ENCODE measurements around the gene SEMA5A. TPM values are rescaled to one million over a fixed set of nuclear protein-coding genes. Genes with fewer than 3 reads are reported as not detected.

Gene SEMA5A
- total and polyA plus RNA-seq, 2 of the 13 experiments (the other 11 are each of a cell fraction or from before 2014, with no cell fraction given), result 0.01 TPM; not detected in 1

- Histone ChIP-seq H3K79me2 (ENCODE audit: insufficient read depth, low read length) (no peaks in the 10 kb centered on the region), H3K36me3 (replicated peaks in 1 of 2; ENCODE audit: control insufficient read depth in 1 of 2, insufficient read depth in 2 of 2, low read length in 2 of 2) (no peaks in the 10 kb centered on the region), H3K4me3 (replicated peaks in 1 of 3; ENCODE audit: insufficient read depth in 1 of 3, low read depth in 2 of 3, low read length in 3 of 3) (no peak overlapping the region), H3K9me3 (ENCODE audit: low read length) (peaks cover 93% of the 10 kb centered on the region), H4K20me1 (ENCODE audit: insufficient read depth, low read length) (no peaks in the 10 kb centered on the region), H3K4me1 (ENCODE audit: insufficient read depth, low read length) (no peaks in the 10 kb centered on the region), H3K9ac (ENCODE audit: insufficient read depth, low read depth, low read length) (no peak overlapping the region), H3K27me3 (ENCODE audit: control insufficient read depth in 1 of 2, insufficient read depth in 2 of 2, low read length in 2 of 2) (no peaks in the 10 kb centered on the region; a peak in 1 of 5 replicates), H3K27ac (ENCODE audit: extremely low read length, insufficient read depth, low read length) (no peak overlapping the region), H3K4me2 (ENCODE audit: low read depth, low read length) (no peak overlapping the region), H2AFZ (ENCODE audit: low read length) (no peak overlapping the region)
- no TSS peak for BruUV-seq (replicated peaks)
- ChIA-PET POLR2A (no interaction called here), CTCF (ENCODE audit: low intra/inter-chr PET ratio, low total read pairs) (no interaction called here)
- 9% methylated on average over 2 of the region's 2 CpGs for WGBS (ENCODE audit: low lambda C conversion rate)
- ATAC-seq (no peak), DNase-seq (ENCODE audit: low spot score) (no peak), FAIRE-seq (no peak)
- in situ Hi-C loops (cut with HindIII; ENCODE audit: extremely low pct_ligation_motif_present, low pct_unique_long_range_greater_than_20kb) (no loop called here), intact Hi-C loops (cut with micrococcal nuclease; ENCODE audit: unreplicated experiment) (no loop called here)
- no peak for TF ChIP-seq ZFP36L2 (CRISPR knock-in tag; IDR thresholded peaks at IDR 0.05)
- no peak for TF ChIP-seq RERE (CRISPR knock-in tag; IDR thresholded peaks at IDR 0.05; ENCODE audit: low read depth)
- no peak for TF ChIP-seq ZNF143 (CRISPR knock-in tag; IDR thresholded peaks at IDR 0.05)
- no peak for TF ChIP-seq PHB2 (IDR thresholded peaks at IDR 0.05; ENCODE audit: partially characterized antibody)
- no peak for TF ChIP-seq RCOR2 (CRISPR knock-in tag; IDR thresholded peaks at IDR 0.05)
- TF ChIP-seq, protein P1, sequence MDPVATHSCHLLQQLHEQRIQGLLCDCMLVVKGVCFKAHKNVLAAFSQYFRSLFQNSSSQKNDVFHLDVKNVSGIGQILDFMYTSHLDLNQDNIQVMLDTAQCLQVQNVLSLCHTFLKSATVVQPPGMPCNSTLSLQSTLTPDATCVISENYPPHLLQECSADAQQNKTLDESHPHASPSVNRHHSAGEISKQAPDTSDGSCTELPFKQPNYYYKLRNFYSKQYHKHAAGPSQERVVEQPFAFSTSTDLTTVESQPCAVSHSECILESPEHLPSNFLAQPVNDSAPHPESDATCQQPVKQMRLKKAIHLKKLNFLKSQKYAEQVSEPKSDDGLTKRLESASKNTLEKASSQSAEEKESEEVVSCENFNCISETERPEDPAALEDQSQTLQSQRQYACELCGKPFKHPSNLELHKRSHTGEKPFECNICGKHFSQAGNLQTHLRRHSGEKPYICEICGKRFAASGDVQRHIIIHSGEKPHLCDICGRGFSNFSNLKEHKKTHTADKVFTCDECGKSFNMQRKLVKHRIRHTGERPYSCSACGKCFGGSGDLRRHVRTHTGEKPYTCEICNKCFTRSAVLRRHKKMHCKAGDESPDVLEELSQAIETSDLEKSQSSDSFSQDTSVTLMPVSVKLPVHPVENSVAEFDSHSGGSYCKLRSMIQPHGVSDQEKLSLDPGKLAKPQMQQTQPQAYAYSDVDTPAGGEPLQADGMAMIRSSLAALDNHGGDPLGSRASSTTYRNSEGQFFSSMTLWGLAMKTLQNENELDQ (CRISPR knock-in tag; IDR thresholded peaks at IDR 0.05; ENCODE audit: borderline replicate concordance), result no peak
- no peak for TF ChIP-seq MIXL1 (CRISPR knock-in tag; IDR thresholded peaks at IDR 0.05)
- TF ChIP-seq ZNF382 (CRISPR knock-in tag; IDR thresholded peaks at IDR 0.05; ENCODE audit: borderline replicate concordance), result no peak
- TF ChIP-seq SAFB2 (CRISPR knock-in tag; IDR thresholded peaks at IDR 0.05; ENCODE audit: borderline replicate concordance, low read depth), result no peak
- TF ChIP-seq EZH2 (conservative IDR thresholded peaks at IDR 0.05; ENCODE audit: low read depth, low read length), result no peak
- no peak for TF ChIP-seq ZNF674 (CRISPR knock-in tag; IDR thresholded peaks at IDR 0.05; ENCODE audit: low read depth)
- TF ChIP-seq NFAT5 (CRISPR knock-in tag; IDR thresholded peaks at IDR 0.05), result no peak
- TF ChIP-seq ZSCAN9 (CRISPR knock-in tag; IDR thresholded peaks at IDR 0.05; ENCODE audit: borderline replicate concordance), result no peak
- TF ChIP-seq ZNF17 (CRISPR knock-in tag; IDR thresholded peaks at IDR 0.05), result no peak
These were observed 505.4 kb downstream of the SEMA5A start for GRCh38 chr5:9040475-9040874.
